Ovary (tissue), 9 donors: ENCODE measurements around the gene APBA2. TPM values are rescaled to one million over a fixed set of nuclear protein-coding genes. Genes with fewer than 3 reads are reported as not detected.

Experiments used
- DNase-seq, 5 donors: peaks; one replicate each; pipeline ENCODE4 v3.0.0-alpha.2; 2019 to 2020
- H3K27ac ChIP-seq, 2 donors: fragments of 200-600 bp; one replicate each; pipeline versions ENCODE4 v1.5.1 to v1.8.0; 2019 to 2022
- H3K27me3 ChIP-seq: fragments of 200-600 bp; one replicate; pipeline ENCODE4 v1.8.0; 2022
- H3K36me3 ChIP-seq: fragments of 200-600 bp; sonication (generic); one replicate; pipeline ENCODE4 v1.5.1; 2019
- H3K4me1 ChIP-seq: one replicate; pipeline ENCODE4 v1.8.1; 2013; ENCODE audit warnings: mild to moderate bottlenecking, moderate library complexity; ENCODE audit not compliant: insufficient read depth
- H3K4me3 ChIP-seq: fragments of 200-600 bp; sonication (generic); one replicate; pipeline ENCODE4 v1.5.1; 2017
- H3K9me3 ChIP-seq, 2 donors: fragments of 200-600 bp in 1 of 2; sonication (generic) in 1 of 2; one replicate each; pipeline versions ENCODE4 v1.5.1 to v1.8.1; 2013 to 2019; ENCODE audit warnings: mild to moderate bottlenecking in 1 of 2, moderate library complexity in 1 of 2
- CTCF ChIP-seq, 3 donors: fragments of 450-650 bp in 2 of 3; fragments of 200-600 bp in 1 of 3; IDR thresholded peaks; one replicate each; pipeline versions ENCODE4 v1.5.1 to v1.8.0; 2016 to 2022; ENCODE audit warnings: antibody characterized with exemption in 3 of 3, mild to moderate bottlenecking in 1 of 3
- EP300 ChIP-seq: sonication (generic); formaldehyde crosslinking; IDR thresholded peaks from one replicate; pipeline ENCODE4 v1.6.1; 2017; ENCODE audit warnings: antibody characterized with exemption
- POLR2A ChIP-seq: fragments of 450-650 bp; IDR thresholded peaks from one replicate; pipeline ENCODE4 v1.6.1; 2017; ENCODE audit warnings: antibody characterized with exemption, mild to moderate bottlenecking, moderate library complexity
- WGBS, 3 donors: extraction: QIAGEN DNeasy Blood & Tissue Kit in 1 of 3; methylation state at CpG; one replicate each; pipeline versions ENCODE4 v1.1.5 to v1.1.7; 2013 to 2017; 5-methylcytosine and 5-hydroxymethylcytosine counted together
- intact Hi-C, 4 donors: fragments of 100-400 bp; cut with DNase I; formaldehyde crosslinking; loops; one replicate each; pipeline versions ENCODE4 v1.11.0 to v1.15.1; 2022 to 2023
- polyA plus RNA-seq, 2 donors: library from polyadenylated mRNA; stranded (reverse); fragments of 200-250 nt in 1 of 2; fragments of 350-450 nt in 1 of 2; fragmentation: Illumina TruSeq in 1 of 2; extraction: RNeasy Lipid Tissue Mini Kit (QIAGEN cat#74804) in 1 of 2; gene quantifications; one replicate each; pipeline ENCODE4 v1.2.3, GENCODE V29; 2013 to 2014
- total RNA-seq, 7 donors: library from RNA; depleted of rRNA in 2 of 7; stranded (reverse); fragments of >200 nt in 2 of 7; fragmentation: NEBNext Ultra II Directional in 3 of 7; extraction: Animal tissue kit (Norgen Biotek cat#: 25700) in 3 of 7; gene quantifications; one replicate each; pipeline versions ENCODE4 v1.1.0 to v1.2.4, GENCODE V29; 2016 to 2023
- donor health status: DM: no; HTN: no; CAD: no; lungs with moderate emphysema.
- donor health status: DM: no; HTN: no; CAD: no.
- donor health status: Bipolar disorder and iron deficiency.
- donor health status: DM: yes; HTN: yes; CAD: no.
- donor health status: DM: no; HTN: no; CAD: no.
- donor health status: DM: yes; HTN: yes; CAD: no.

APBA2 gene
- total and polyA plus RNA-seq, 9 donors, result 0.53 to 3.1 (median 1.4) TPM

- intact Hi-C loops, result loop anchor here in 1 of 4 donors (10.0 kb wide), 1 partner anchor 63 kb away; no protein-coding TSS in a partner anchor
- peaks cover 8% of the 10 kb centered on the region for H3K4me1 ChIP-seq
- 95 to 98% (median 96%) methylated on average over 4 of the region's 4 CpGs for WGBS, 3 donors
- DNase-seq, result no peak
- TF ChIP-seq CTCF (IDR thresholded peaks at IDR 0.05), result no peak
- TF ChIP-seq POLR2A, result no peak
- TF ChIP-seq EP300, result no peak
- H3K9me3 ChIP-seq, result no peaks in the 10 kb centered on the region
- H3K27me3 ChIP-seq, result no peaks in the 10 kb centered on the region
- H3K4me3 ChIP-seq, result no peak overlapping the region
- no peaks in the 10 kb centered on the region for H3K36me3 ChIP-seq
- H3K27ac ChIP-seq, result no peak overlapping the region
These were observed 112.0 kb downstream of the APBA2 start for GRCh38 chr15:28997791-28998190.

DNA sequence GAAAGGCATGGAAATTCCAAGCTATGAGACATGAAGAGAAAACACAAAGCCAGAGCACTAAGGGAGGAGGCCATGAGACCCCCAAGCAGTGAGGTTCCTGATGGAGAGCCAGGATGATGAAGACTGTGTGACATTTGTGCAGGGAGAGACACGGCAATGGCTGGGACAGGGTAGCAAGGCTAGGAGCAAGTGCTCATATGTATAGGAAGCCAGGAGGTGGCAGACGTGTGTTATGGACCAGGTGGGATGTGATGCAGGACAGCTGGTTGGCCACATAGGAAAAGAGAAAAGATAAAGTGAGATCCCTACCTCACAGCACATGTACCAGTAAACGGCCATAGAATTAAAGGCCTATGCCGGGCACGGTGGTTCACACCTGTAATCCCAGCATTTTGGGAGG is 112.7 kb downstream of the APBA2 start:
- intact Hi-C loops, result loop anchor here in 1 of 4 donors (10.0 kb wide), 1 partner anchor 64 kb away; no protein-coding TSS in a partner anchor
- DNase-seq, result no peak
- 90 to 95% (median 91%) methylated on average over 5 of the region's 5 CpGs for WGBS, 3 donors
- no peaks in the 10 kb centered on the region for H3K9me3 ChIP-seq
- H3K4me3 ChIP-seq, result no peak overlapping the region
- H3K36me3 ChIP-seq, result no peaks in the 10 kb centered on the region
- H3K27ac ChIP-seq, result no peak overlapping the region
- H3K27me3 ChIP-seq, result no peaks in the 10 kb centered on the region
- no peak for TF ChIP-seq CTCF (IDR thresholded peaks at IDR 0.05)
- no peak for TF ChIP-seq EP300
- TF ChIP-seq POLR2A, result no peak
- peaks cover 6% of the 10 kb centered on the region for H3K4me1 ChIP-seq

- 84 to 87% (median 87%) methylated on average over 7 of the region's 7 CpGs for WGBS, 3 donors
- TF ChIP-seq CTCF (IDR thresholded peaks at IDR 0.05) (no peak), POLR2A (no peak), EP300 (no peak)
- Histone ChIP-seq H3K36me3 (no peaks in the 10 kb centered on the region), H3K27ac (no peak overlapping the region), H3K27me3 (no peaks in the 10 kb centered on the region), H3K9me3 (no peaks in the 10 kb centered on the region), H3K4me3 (no peak overlapping the region), H3K4me1 (no peaks in the 10 kb centered on the region)
- intact Hi-C loops, result no loop called here
- DNase-seq, result no peak
These were observed 117.5 kb downstream of the APBA2 start for GRCh38 chr15:29003191-29003839.

DNA sequence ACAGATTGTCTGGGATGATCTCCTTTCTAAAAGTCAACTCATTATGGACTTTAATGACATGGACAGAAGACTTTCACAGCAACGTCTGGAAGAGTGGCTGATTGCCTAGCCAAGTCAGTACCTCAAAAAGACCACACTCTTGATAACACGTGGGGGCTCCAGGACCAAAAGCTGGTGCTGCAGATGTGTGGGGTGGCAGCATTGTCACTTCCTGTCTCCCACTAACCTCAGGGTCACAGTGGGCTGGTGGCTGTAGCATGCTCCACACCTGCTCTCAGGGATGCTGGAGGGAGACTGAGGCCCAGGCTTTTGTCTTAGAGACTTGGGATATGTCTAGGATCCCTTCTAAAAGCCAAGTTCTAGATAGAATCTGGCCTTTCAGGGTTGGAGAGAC is 118.1 kb downstream of the APBA2 start:
- Histone ChIP-seq H3K9me3 (no peaks in the 10 kb centered on the region), H3K4me3 (no peak overlapping the region), H3K36me3 (no peaks in the 10 kb centered on the region), H3K4me1 (no peaks in the 10 kb centered on the region), H3K27ac (no peak overlapping the region), H3K27me3 (no peaks in the 10 kb centered on the region)
- DNase-seq, result no peak
- TF ChIP-seq EP300, result no peak
- TF ChIP-seq CTCF (IDR thresholded peaks at IDR 0.05), result no peak
- TF ChIP-seq POLR2A, result no peak
- intact Hi-C loops, result no loop called here
- 69 to 74% (median 69%) methylated on average over 2 of the region's 2 CpGs for WGBS, 3 donors
